Stimulated activated memory B cell treated with anti-CD40 and anti-IgM and Interleukin-4, amounts not matched to agents 10 μg/mL and 1 μg/mL and 100 μg/mL, for 72 hours (primary cell): ENCODE results near the gene SLC41A3.
"Not testable (repeated sequence)": the region's sequence is repeated elsewhere in the genome, so short reads cannot be mapped to it uniquely, and the experiment has no call there.

Source experiments
- ATAC-seq: fragments of 150-1000 bp; cut with Tn5 transposase; 2 replicates; pipeline ENCODE4 v1.10.0; 2021
- H3K27ac Mint-ChIP-seq: one replicate; pipeline ENCODE4 v1.8.0; 2022; ENCODE audit warnings: mild to moderate bottlenecking, mixed read lengths
- H3K27me3 Mint-ChIP-seq: one replicate; pipeline ENCODE4 v1.8.0; 2022; ENCODE audit warnings: mixed read lengths
- H3K36me3 Mint-ChIP-seq: one replicate; pipeline ENCODE4 v1.8.0; 2022; ENCODE audit warnings: mixed read lengths
- H3K4me1 Mint-ChIP-seq: one replicate; pipeline ENCODE4 v1.8.0; 2022; ENCODE audit warnings: mixed read lengths
- H3K4me3 Mint-ChIP-seq: one replicate; pipeline ENCODE4 v1.8.0; 2022; ENCODE audit warnings: mild to moderate bottlenecking, moderate library complexity, mixed read lengths
- H3K9me3 Mint-ChIP-seq: one replicate; pipeline ENCODE4 v1.8.0; 2022; ENCODE audit warnings: mixed read lengths

SLC41A3 gene

DNA sequence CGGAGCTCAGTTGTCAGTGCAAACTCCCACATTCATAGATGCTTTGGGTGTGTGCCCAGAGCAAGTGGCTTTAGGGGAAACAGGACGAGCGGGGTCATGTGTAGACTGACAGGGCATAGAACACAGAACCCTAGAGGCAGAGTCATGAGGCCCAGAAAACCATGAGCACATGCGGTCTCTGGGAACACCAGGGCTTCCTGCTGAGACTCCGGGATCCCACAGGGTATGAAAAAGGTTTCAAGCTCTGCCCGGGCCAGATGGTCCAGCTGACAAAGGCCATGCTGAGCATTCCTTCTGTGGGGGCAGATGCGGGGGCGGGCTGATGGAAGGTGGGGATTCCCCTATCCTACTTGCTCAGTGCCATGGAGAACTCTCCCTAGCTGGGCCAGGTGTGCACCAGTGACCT, 70.2 kb downstream of the SLC41A3 start:
- Mint-ChIP-seq H3K27ac (no peak overlapping the region), H3K36me3 (peaks cover 80% of the 10 kb centered on the region), H3K4me3 (no peak overlapping the region), H3K27me3 (no peaks in the 10 kb centered on the region), H3K4me1 (no peaks in the 10 kb centered on the region), H3K9me3 (peaks cover 4% of the 10 kb centered on the region)
- ATAC-seq, result no peak

DNA sequence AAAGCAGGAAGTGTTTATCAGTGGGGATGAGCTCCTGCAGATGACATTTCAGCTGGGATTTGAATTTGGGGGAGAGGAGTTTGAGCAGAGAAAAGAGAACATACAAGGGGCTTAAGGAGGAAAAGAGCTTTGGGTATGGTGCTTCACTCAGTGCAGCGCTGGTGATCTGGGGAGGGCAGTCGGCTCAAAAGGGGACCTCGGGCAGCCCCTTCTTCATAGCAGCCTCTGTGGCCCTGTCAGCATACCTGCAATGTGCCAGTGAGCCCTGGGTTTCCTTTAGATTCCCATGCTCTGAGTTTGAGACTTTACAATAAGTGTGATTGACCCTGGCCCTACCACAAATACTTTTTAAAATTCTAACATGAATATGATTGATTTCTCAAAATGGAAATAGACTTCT, 74.7 kb downstream of the SLC41A3 start:
- Mint-ChIP-seq H3K4me1 (no peaks in the 10 kb centered on the region), H3K36me3 (peaks cover 92% of the 10 kb centered on the region), H3K27me3 (no peaks in the 10 kb centered on the region), H3K27ac (no peak overlapping the region), H3K4me3 (no peak overlapping the region), H3K9me3 (peaks cover 4% of the 10 kb centered on the region)
- ATAC-seq, result no peak

DNA sequence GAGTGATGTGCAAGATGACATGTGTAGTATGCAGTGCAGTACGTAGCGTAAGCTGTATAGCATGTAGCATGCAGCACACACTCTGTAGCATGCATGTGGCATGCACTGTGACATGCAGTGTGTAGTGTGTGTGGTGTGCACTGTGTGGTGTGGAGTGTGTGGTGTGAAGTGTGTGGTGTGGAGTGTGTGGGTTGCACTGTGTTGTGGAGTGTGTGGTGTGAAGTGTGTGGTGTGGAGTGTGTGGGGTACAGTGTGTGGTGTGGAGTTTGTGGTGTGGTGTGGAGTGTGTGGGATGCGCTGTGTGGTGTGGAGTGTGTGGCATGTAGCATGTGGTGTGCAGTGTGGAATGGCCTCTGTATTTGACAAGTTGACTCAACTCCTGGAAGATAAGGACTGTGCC, 75.7 kb downstream of the SLC41A3 start:
- H3K9me3 Mint-ChIP-seq, result peaks cover 4% of the 10 kb centered on the region
- peaks cover 83% of the 10 kb centered on the region for H3K36me3 Mint-ChIP-seq

DNA sequence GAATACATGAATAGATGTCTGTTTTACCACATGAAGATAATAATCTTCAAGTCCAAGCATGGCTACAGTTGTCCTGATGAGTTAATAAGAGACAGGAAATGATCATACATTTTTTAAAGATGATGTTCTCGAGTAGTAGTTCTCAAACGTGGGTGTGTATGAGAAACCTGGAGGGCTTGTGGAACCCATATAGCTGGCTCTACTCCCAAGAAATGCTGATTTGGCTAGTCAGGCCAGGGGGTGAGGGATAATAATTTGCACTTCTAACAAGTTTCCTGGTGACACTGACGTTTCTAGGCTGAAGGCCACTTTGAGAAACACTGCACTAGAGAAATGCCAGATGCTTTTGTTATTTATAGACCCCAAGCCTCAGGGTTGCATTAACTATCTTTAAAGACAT, 78.0 kb downstream of the SLC41A3 start:
- no peak overlapping the region for H3K27ac Mint-ChIP-seq
- ATAC-seq, result no peak
- no peak overlapping the region for H3K4me3 Mint-ChIP-seq
- H3K4me1 Mint-ChIP-seq, result no peaks in the 10 kb centered on the region
- peaks cover 12% of the 10 kb centered on the region for H3K9me3 Mint-ChIP-seq
- no peaks in the 10 kb centered on the region for H3K27me3 Mint-ChIP-seq
- H3K36me3 Mint-ChIP-seq, result peaks cover 60% of the 10 kb centered on the region

More for the DNA sequence above, 75.7 kb downstream of the SLC41A3 start:
- H3K27me3 Mint-ChIP-seq, result no peaks in the 10 kb centered on the region
- H3K27ac Mint-ChIP-seq, result no peak overlapping the region
- no peaks in the 10 kb centered on the region for H3K4me1 Mint-ChIP-seq
- peak; percentile 27 for ATAC-seq
- H3K4me3 Mint-ChIP-seq, result no peak overlapping the region

DNA sequence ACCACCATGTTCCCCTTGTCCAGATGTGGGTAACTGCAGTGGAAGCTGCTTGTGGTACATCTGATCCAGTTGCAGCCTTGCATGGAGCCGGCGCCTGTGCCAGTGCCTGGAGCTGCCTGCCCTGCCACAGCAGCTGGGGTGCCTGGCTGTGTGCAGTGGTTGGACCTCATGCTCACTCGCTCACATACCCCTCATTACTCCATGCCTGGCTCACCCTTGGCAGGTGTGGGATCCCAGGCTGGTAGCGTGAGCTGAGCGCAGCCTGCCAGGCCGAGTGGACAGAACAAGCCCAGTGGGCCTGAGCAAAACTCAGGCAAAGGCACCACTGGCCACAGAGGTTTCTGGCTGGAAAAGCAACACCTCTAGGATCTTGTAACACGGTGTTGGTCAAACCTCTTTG, 79.2 kb downstream of the SLC41A3 start:
- no peak for ATAC-seq
- H3K27me3 Mint-ChIP-seq, result no peaks in the 10 kb centered on the region
- no peak overlapping the region for H3K4me3 Mint-ChIP-seq
- peaks cover 16% of the 10 kb centered on the region for H3K9me3 Mint-ChIP-seq
- H3K36me3 Mint-ChIP-seq, result peaks cover 54% of the 10 kb centered on the region
- H3K4me1 Mint-ChIP-seq, result no peaks in the 10 kb centered on the region
- H3K27ac Mint-ChIP-seq, result no peak overlapping the region

DNA sequence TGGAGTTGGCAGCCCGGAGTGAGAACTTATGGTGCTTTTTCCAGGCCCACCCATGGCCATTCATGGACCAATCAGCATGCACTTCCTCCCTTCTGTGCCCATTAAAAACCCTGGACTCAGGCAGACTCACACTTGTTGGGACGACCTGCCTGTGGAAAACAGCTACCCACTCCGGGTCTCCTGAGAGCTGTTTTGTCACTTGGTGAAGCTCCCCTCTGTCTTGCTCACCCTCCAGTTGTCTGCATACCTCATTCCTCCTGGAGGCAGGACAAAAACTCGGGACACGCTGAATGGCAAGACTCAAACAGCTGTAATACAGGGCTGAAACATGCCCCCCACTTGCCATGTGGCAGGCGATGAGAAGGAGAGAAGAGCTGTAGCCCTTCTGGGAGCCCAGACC, 79.7 kb downstream of the SLC41A3 start:
- no peaks in the 10 kb centered on the region for H3K27me3 Mint-ChIP-seq
- H3K4me3 Mint-ChIP-seq, result no peak overlapping the region
- peaks cover 52% of the 10 kb centered on the region for H3K36me3 Mint-ChIP-seq
- H3K4me1 Mint-ChIP-seq, result no peaks in the 10 kb centered on the region
- peaks cover 20% of the 10 kb centered on the region for H3K9me3 Mint-ChIP-seq
- ATAC-seq, result no peak
- H3K27ac Mint-ChIP-seq, result no peak overlapping the region

DNA sequence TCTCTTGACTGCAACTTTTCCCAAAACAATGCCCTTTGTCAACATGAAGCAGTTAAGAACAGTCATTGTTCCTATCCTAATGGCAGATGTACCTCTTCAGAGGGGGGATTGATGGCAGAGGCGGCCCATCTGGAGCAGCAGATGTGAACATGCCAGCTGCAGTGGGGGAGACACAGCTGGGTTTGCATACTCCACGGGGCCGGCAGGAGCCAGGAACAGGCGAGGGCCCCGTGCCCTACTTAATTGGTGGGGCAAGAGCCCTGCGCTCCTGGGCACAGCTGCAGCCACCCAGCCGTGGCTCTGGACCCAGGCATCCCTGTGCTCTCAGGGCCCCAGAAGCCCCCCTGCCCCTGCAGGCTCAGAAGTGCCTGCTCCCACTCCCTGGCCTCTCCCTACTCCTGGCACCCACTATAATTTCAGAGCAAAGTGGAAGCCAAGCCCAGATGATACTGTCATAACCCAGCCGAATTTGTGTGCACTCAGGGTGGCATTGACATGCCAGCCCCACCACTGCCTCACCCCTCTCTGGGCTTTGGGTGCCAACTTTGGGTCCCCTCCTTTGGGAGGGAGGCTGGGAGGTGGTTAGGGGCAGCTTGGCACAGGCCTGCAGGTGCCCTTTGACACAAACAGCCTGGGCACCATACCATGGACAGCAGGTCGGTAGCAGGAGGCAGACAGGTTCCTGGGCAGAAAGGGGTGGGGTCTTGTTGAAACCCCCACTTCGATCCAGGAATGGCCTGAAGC, 80.3 kb downstream of the SLC41A3 start:
- no peak overlapping the region for H3K4me3 Mint-ChIP-seq
- H3K4me1 Mint-ChIP-seq, result no peaks in the 10 kb centered on the region
- H3K27me3 Mint-ChIP-seq, result no peaks in the 10 kb centered on the region
- no peak overlapping the region for H3K27ac Mint-ChIP-seq
- peaks cover 25% of the 10 kb centered on the region for H3K9me3 Mint-ChIP-seq
- no peak for ATAC-seq
- H3K36me3 Mint-ChIP-seq, result peaks cover 46% of the 10 kb centered on the region

DNA sequence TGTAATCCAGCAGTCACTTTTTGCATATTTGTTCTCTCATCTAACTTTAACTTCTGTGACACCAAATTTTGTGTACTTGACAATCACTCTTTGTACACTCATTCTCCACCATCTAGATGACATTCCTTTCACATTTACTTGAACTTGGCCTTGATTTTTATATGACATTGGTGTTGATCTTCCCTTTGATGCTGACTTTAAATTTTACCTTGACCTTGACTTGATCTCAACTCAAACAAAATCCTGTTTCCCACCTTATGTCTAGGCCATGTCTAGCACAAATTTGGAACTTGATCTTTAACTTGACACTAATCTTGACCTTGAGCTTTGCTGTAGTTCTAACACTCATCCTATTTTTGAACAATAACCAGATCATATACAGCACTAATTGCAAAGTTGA, 81.7 kb downstream of the SLC41A3 start:
- H3K27me3 Mint-ChIP-seq, result no peaks in the 10 kb centered on the region
- H3K36me3 Mint-ChIP-seq, result peaks cover 40% of the 10 kb centered on the region
- ATAC-seq, result no peak
- no peak overlapping the region for H3K4me3 Mint-ChIP-seq
- H3K4me1 Mint-ChIP-seq, result no peaks in the 10 kb centered on the region
- peaks cover 32% of the 10 kb centered on the region for H3K9me3 Mint-ChIP-seq
- no peak overlapping the region for H3K27ac Mint-ChIP-seq

DNA sequence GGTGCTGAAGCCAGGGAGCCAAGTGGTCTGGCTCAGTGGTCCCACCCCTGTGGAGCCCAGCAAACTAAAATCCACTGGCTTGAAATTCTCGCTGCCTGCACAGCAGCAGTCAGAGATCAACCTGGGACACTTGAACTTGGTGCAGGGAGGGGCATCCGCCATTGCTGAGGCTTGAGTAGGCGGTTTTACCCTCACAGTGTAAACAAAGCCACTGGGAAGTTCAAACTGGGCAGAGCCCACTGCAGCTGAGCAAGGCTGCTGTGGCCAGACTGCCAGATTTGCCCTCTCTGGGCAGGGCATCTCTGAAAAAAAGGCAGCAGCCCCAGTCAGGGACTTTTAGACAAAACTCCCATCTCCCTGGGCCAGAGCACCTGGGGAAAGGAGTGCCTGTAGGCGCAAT, 87.2 kb downstream of the SLC41A3 start:
- H3K27ac Mint-ChIP-seq, H3K4me1 Mint-ChIP-seq, H3K4me3 Mint-ChIP-seq, ATAC-seq, H3K27me3 Mint-ChIP-seq: not testable (repeated sequence)
- Mint-ChIP-seq H3K9me3 (peaks cover 27% of the 10 kb centered on the region), H3K36me3 (peaks cover 19% of the 10 kb centered on the region)

DNA sequence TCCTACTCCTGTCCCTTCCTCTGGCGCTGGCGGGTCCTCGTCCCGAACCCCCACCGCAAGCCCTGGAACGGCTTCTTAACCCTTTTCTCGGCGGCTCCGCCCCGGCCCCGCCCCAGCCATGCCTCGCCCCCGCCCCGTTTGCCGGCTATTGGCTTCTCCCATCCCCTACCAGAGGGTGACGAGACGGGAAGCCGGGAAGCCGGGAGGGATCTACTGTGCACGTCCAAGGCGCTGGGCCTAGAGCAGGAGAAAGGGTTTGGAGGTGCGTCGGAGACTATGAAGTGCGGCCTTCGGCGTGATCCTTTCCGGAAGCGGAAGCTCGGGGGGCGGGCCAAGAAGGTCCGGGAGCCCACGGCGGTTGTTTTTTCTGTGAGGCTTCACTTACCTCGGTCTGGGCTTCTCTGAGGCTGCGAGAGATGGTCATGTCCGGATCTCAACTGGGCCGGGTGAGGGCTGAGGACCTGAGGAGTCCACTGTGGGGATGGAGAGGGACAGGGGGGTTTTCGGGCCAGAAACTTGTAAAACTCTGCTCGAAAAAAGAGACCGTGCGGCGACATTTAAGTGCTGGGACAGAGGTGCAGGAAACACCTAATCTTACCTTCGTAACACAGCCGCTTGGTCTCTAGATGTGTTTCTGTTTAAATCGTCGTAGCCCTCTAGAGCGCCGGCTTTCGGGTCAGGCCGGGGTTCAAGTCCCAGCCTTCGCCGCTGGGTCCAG, 93.5 kb downstream of the SLC41A3 start:
- H3K36me3 Mint-ChIP-seq, result no peaks in the 10 kb centered on the region
- peak; percentile 96 for ATAC-seq
- peak overlapping the region; percentile 99 for H3K27ac Mint-ChIP-seq
- H3K27me3 Mint-ChIP-seq, result no peaks in the 10 kb centered on the region
- no peaks in the 10 kb centered on the region for H3K9me3 Mint-ChIP-seq
- H3K4me1 Mint-ChIP-seq, result peaks cover 27% of the 10 kb centered on the region
- H3K4me3 Mint-ChIP-seq, result peak overlapping the region; percentile 96

DNA sequence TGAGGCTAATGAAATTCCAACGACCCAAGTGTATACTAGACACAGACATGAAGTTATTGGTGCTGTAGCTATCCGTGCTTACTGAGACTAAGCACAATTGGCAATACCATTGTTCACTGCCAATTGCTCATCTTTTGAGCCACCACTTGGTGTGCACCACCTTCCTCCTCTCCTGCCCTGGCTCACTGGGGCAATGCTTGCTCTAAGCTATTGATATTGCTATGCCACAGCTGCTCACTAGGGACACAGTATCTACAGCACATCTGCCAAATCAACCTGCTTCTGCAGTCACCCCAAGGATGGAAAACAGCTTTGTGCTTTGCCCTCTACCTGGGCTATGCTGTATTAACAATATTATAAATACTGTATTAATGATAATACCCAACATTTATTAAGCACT, 99.0 kb downstream of the SLC41A3 start:
- H3K4me1 Mint-ChIP-seq, result peaks cover 15% of the 10 kb centered on the region

DNA sequence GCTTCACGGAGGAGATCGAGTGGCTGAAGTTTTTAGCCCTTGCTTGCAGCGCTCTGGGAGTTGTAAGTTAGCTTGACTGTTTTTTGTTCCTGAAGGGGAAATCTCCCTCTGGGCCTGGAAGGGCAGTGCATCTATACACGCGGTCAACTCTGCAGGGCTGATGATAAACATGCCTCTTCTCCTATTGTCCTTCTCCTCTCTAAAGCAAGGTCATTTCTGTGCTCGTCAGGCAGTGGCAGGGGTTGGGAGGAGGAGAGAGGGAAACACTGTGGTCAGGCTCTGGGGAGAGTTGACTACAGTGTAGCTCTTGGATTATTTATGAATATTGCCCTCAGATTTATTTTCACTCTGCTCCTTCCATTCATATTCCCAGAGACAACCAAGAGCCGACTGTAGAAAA, 106.8 kb downstream of the SLC41A3 start:
- H3K9me3 Mint-ChIP-seq, ATAC-seq, H3K4me3 Mint-ChIP-seq, H3K27me3 Mint-ChIP-seq, H3K27ac Mint-ChIP-seq, H3K4me1 Mint-ChIP-seq, H3K36me3 Mint-ChIP-seq: not testable (repeated sequence)

More for the DNA sequence above, 99.0 kb downstream of the SLC41A3 start:
- not testable (repeated sequence) for ATAC-seq, H3K27me3 Mint-ChIP-seq, H3K4me3 Mint-ChIP-seq, H3K27ac Mint-ChIP-seq, H3K36me3 Mint-ChIP-seq, H3K9me3 Mint-ChIP-seq

DNA sequence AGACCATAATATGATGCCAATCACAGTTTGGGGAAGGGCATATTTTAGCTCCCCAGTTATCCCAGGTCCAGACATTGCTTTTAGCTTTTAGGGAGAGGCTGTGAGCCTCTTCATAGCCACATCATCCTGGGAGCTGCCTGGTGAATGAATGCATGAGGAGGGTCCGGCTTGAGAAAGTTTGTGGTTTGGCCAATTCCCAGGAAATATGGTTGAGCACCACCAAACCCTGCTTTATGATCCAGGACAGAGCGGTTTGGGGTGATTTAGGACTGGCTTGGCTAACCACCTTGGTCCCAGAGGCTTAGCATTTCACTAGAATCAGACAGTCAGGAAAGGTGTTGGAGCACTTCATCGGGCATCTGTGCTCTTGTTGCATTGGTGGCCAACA, 107.9 kb downstream of the SLC41A3 start:
- H3K27ac Mint-ChIP-seq, ATAC-seq, H3K9me3 Mint-ChIP-seq, H3K4me1 Mint-ChIP-seq, H3K4me3 Mint-ChIP-seq, H3K36me3 Mint-ChIP-seq: not testable (repeated sequence)
- H3K27me3 Mint-ChIP-seq, result peaks cover 13% of the 10 kb centered on the region

DNA sequence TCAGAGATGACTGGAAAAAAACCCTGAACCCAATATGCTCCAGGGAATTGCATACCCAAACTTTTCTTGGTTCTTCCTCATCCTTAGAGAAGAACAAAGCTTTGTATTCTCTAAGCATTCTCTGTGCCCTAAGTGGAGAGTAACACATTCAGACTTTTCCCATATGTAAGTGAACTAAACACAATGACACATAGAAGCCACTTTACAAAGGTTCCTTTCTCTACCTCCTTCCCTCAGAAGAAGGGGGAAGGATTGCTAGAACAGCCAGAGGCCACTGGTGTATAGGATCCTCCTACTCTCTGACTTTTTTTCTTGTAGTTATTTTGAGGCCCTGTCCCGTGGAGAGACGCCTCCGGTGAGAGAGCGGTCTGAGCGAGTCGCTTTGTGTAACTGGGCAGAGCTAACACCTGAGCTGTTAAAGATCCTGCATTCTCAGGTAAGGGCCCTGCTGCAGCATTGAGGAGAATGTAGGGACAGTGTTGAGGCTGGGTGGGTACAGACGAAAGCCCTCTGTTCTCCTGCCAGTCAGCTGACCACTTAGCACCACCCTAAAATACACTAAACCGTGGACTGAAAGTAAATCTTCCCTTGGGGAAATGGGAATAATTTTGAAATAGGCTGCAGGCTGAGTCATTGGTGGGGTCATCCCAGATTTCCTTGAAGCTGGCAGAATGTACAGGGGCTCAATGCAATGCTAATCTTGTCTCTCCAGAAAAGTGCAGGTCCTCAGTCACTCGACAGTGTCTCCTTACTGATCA, 108.5 kb downstream of the SLC41A3 start:
- H3K27ac Mint-ChIP-seq, H3K4me1 Mint-ChIP-seq, H3K36me3 Mint-ChIP-seq, H3K9me3 Mint-ChIP-seq, ATAC-seq, H3K4me3 Mint-ChIP-seq: not testable (repeated sequence)
- peaks cover 13% of the 10 kb centered on the region for H3K27me3 Mint-ChIP-seq

DNA sequence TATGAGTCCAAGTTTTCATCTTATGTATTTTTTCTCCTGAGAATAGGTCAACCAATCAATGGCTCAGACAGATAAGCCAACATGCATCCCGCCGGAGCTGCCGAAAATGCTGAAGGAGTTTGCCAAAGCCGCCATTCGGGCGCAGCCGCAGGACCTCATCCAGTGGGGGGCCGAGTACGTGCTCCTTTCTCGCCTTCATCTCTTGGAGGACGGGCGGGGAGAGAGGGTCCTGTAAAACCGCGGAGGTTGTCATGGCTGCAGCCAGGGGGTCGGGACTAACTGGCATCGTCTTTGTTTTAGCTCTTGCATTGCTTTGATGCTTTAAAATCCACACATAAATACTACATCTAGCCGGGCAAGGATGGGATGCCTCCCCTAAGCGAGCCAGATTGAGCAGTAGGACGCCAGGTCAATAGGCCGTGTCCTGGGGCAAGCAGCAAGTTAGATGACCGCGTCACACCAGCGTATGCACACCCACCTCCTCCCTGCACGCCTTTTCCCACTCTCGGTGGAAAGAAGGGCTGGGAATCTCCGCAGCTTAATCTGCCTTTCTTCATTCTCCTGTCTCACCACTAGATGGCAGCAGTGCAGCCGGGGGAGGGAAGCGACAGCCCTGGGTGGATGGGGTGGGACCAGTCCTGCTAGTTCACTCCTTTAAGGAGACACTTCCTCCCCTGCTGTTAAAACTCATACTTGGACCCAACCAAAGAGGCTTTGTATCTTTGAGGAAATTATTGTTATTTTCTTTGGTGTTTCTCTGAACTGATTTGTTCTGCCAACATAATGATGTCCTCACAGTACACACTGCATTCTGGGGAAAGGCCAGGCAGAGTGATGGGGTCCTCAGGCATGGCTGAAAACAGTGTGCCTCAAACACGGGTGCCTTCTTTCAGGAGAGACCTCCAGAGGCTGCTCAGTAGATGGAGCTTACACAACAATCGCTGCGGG, 111.7 kb downstream of the SLC41A3 start:
- peak overlapping the region; percentile 51 for H3K4me3 Mint-ChIP-seq
- not testable (repeated sequence) for H3K4me1 Mint-ChIP-seq, H3K36me3 Mint-ChIP-seq, H3K27ac Mint-ChIP-seq, H3K9me3 Mint-ChIP-seq
- H3K27me3 Mint-ChIP-seq, result peaks cover 13% of the 10 kb centered on the region
- peak; percentile 74 for ATAC-seq
